ENCODE results near the gene CUL3.

Gene CUL3

GRCh38 chr2:224580248-224580647 is 4.9 kb downstream of the CUL3 start:
- H3K27me3 ChIP-seq (ENCODE audit: control insufficient read depth in 1 of 2, insufficient read depth in 2 of 2, low read length in 2 of 2): no peaks in the 10 kb centered on the region
- H3K9ac ChIP-seq (ENCODE audit: low read length in 2 of 2): no peak overlapping the region
- H3K9me3 ChIP-seq (ENCODE audit: control insufficient read depth in 2 of 2, low read length in 2 of 2): no peaks in the 10 kb centered on the region
- no peak overlapping the region for H3K4me3 ChIP-seq (ENCODE audit: low read length in 2 of 2)
- peaks cover 15% of the 10 kb centered on the region for H3K4me1 ChIP-seq (ENCODE audit: control insufficient read depth, insufficient read depth, low read length)
- no peak overlapping the region for H3K27ac ChIP-seq (ENCODE audit: low read length)
- H3K36me3 ChIP-seq (ENCODE audit: control insufficient read depth in 2 of 2, insufficient read depth in 2 of 2, low read length in 2 of 2): no peaks in the 10 kb centered on the region

GRCh38 chr2:224579411-224579810 is 5.8 kb downstream of the CUL3 start:
- no peaks in the 10 kb centered on the region for H3K27me3 ChIP-seq (ENCODE audit: control insufficient read depth in 1 of 2, insufficient read depth in 2 of 2, low read length in 2 of 2)
- no peak overlapping the region for H3K9ac ChIP-seq (ENCODE audit: low read length in 2 of 2)
- peaks cover 16% of the 10 kb centered on the region for H3K4me1 ChIP-seq (ENCODE audit: control insufficient read depth, insufficient read depth, low read length)
- H3K36me3 ChIP-seq (ENCODE audit: control insufficient read depth in 2 of 2, insufficient read depth in 2 of 2, low read length in 2 of 2): no peaks in the 10 kb centered on the region
- H3K27ac ChIP-seq (ENCODE audit: low read length): no peak overlapping the region
- peak overlapping the region in 1 of 2 donors; percentile 0 for H3K4me3 ChIP-seq (ENCODE audit: low read length in 2 of 2)
- H3K9me3 ChIP-seq (ENCODE audit: control insufficient read depth in 2 of 2, low read length in 2 of 2): no peaks in the 10 kb centered on the region

- Histone ChIP-seq H3K27ac (ENCODE audit: low read length) (no peak overlapping the region), H3K4me1 (ENCODE audit: control insufficient read depth, insufficient read depth, low read length) (peaks cover 7% of the 10 kb centered on the region)
These were observed 7.6 kb downstream of the CUL3 start for GRCh38 chr2:224577541-224577940.

GRCh38 chr2:224576088-224576715 is 9.0 kb downstream of the CUL3 start:
- H3K4me3 ChIP-seq (ENCODE audit: low read length in 2 of 2): no peak overlapping the region
- H3K27me3 ChIP-seq (ENCODE audit: control insufficient read depth in 1 of 2, insufficient read depth in 2 of 2, low read length in 2 of 2): no peaks in the 10 kb centered on the region
- no peak overlapping the region for H3K27ac ChIP-seq (ENCODE audit: low read length)
- no peak overlapping the region for H3K9ac ChIP-seq (ENCODE audit: low read length in 2 of 2)
- no peaks in the 10 kb centered on the region for H3K36me3 ChIP-seq (ENCODE audit: control insufficient read depth in 2 of 2, insufficient read depth in 2 of 2, low read length in 2 of 2)
- no peaks in the 10 kb centered on the region for H3K9me3 ChIP-seq (ENCODE audit: control insufficient read depth in 2 of 2, low read length in 2 of 2)
- peaks cover 6% of the 10 kb centered on the region for H3K4me1 ChIP-seq (ENCODE audit: control insufficient read depth, insufficient read depth, low read length)

More at GRCh38 chr2:224577541-224577940, 7.6 kb downstream of the CUL3 start:
- Histone ChIP-seq H3K4me3 (ENCODE audit: low read length in 2 of 2) (no peak overlapping the region), H3K36me3 (ENCODE audit: control insufficient read depth in 2 of 2, insufficient read depth in 2 of 2, low read length in 2 of 2) (no peaks in the 10 kb centered on the region), H3K9me3 (ENCODE audit: control insufficient read depth in 2 of 2, low read length in 2 of 2) (no peaks in the 10 kb centered on the region), H3K27me3 (ENCODE audit: control insufficient read depth in 1 of 2, insufficient read depth in 2 of 2, low read length in 2 of 2) (no peaks in the 10 kb centered on the region), H3K9ac (ENCODE audit: low read length in 2 of 2) (no peak overlapping the region)

GRCh38 chr2:224574423-224575084 is 10.6 kb downstream of the CUL3 start:
- no peak overlapping the region for H3K27ac ChIP-seq (ENCODE audit: low read length)
- no peak overlapping the region for H3K9ac ChIP-seq (ENCODE audit: low read length in 2 of 2)
- no peaks in the 10 kb centered on the region for H3K27me3 ChIP-seq (ENCODE audit: control insufficient read depth in 1 of 2, insufficient read depth in 2 of 2, low read length in 2 of 2)
- peaks cover 4% of the 10 kb centered on the region for H3K4me1 ChIP-seq (ENCODE audit: control insufficient read depth, insufficient read depth, low read length)
- H3K4me3 ChIP-seq (ENCODE audit: low read length in 2 of 2): no peak overlapping the region
- H3K36me3 ChIP-seq (ENCODE audit: control insufficient read depth in 2 of 2, insufficient read depth in 2 of 2, low read length in 2 of 2): no peaks in the 10 kb centered on the region
- H3K9me3 ChIP-seq (ENCODE audit: control insufficient read depth in 2 of 2, low read length in 2 of 2): no peaks in the 10 kb centered on the region

- no peak overlapping the region for H3K27ac ChIP-seq (ENCODE audit: low read length)
- H3K4me1 ChIP-seq (ENCODE audit: control insufficient read depth, insufficient read depth, low read length): peaks cover 2% of the 10 kb centered on the region
- H3K9me3 ChIP-seq (ENCODE audit: control insufficient read depth in 2 of 2, low read length in 2 of 2): no peaks in the 10 kb centered on the region
- no peak overlapping the region for H3K4me3 ChIP-seq (ENCODE audit: low read length in 2 of 2)
- no peaks in the 10 kb centered on the region for H3K27me3 ChIP-seq (ENCODE audit: control insufficient read depth in 1 of 2, insufficient read depth in 2 of 2, low read length in 2 of 2)
- H3K36me3 ChIP-seq (ENCODE audit: control insufficient read depth in 2 of 2, insufficient read depth in 2 of 2, low read length in 2 of 2): no peaks in the 10 kb centered on the region
- no peak overlapping the region for H3K9ac ChIP-seq (ENCODE audit: low read length in 2 of 2)
These were observed 11.4 kb downstream of the CUL3 start for GRCh38 chr2:224573724-224574123.

- no peak overlapping the region for H3K4me3 ChIP-seq (ENCODE audit: low read length in 2 of 2)
- no peaks in the 10 kb centered on the region for H3K36me3 ChIP-seq (ENCODE audit: control insufficient read depth in 2 of 2, insufficient read depth in 2 of 2, low read length in 2 of 2)
- no peak overlapping the region for H3K27ac ChIP-seq (ENCODE audit: low read length)
- no peaks in the 10 kb centered on the region for H3K9me3 ChIP-seq (ENCODE audit: control insufficient read depth in 2 of 2, low read length in 2 of 2)
- H3K27me3 ChIP-seq (ENCODE audit: control insufficient read depth in 1 of 2, insufficient read depth in 2 of 2, low read length in 2 of 2): no peaks in the 10 kb centered on the region
- no peak overlapping the region for H3K9ac ChIP-seq (ENCODE audit: low read length in 2 of 2)
- H3K4me1 ChIP-seq (ENCODE audit: control insufficient read depth, insufficient read depth, low read length): peaks cover 2% of the 10 kb centered on the region
These were observed 12.8 kb downstream of the CUL3 start for GRCh38 chr2:224572338-224572737.

GRCh38 chr2:224570328-224570993 is 14.7 kb downstream of the CUL3 start:
- Histone ChIP-seq H3K4me3 (ENCODE audit: low read length in 2 of 2) (no peak overlapping the region), H3K9me3 (ENCODE audit: control insufficient read depth in 2 of 2, low read length in 2 of 2) (no peaks in the 10 kb centered on the region), H3K4me1 (ENCODE audit: control insufficient read depth, insufficient read depth, low read length) (peaks cover 2% of the 10 kb centered on the region), H3K36me3 (ENCODE audit: control insufficient read depth in 2 of 2, insufficient read depth in 2 of 2, low read length in 2 of 2) (no peaks in the 10 kb centered on the region), H3K9ac (ENCODE audit: low read length in 2 of 2) (no peak overlapping the region), H3K27me3 (ENCODE audit: control insufficient read depth in 1 of 2, insufficient read depth in 2 of 2, low read length in 2 of 2) (no peaks in the 10 kb centered on the region), H3K27ac (ENCODE audit: low read length) (no peak overlapping the region)

GRCh38 chr2:224569654-224570053 is 15.5 kb downstream of the CUL3 start:
- H3K27me3 ChIP-seq (ENCODE audit: control insufficient read depth in 1 of 2, insufficient read depth in 2 of 2, low read length in 2 of 2): no peaks in the 10 kb centered on the region
- no peak overlapping the region for H3K9ac ChIP-seq (ENCODE audit: low read length in 2 of 2)
- no peak overlapping the region for H3K27ac ChIP-seq (ENCODE audit: low read length)
- no peaks in the 10 kb centered on the region for H3K9me3 ChIP-seq (ENCODE audit: control insufficient read depth in 2 of 2, low read length in 2 of 2)
- H3K36me3 ChIP-seq (ENCODE audit: control insufficient read depth in 2 of 2, insufficient read depth in 2 of 2, low read length in 2 of 2): no peaks in the 10 kb centered on the region
- no peaks in the 10 kb centered on the region for H3K4me1 ChIP-seq (ENCODE audit: control insufficient read depth, insufficient read depth, low read length)
- no peak overlapping the region for H3K4me3 ChIP-seq (ENCODE audit: low read length in 2 of 2)

GRCh38 chr2:224565452-224566035 is 19.6 kb downstream of the CUL3 start:
- Histone ChIP-seq H3K36me3 (ENCODE audit: control insufficient read depth in 2 of 2, insufficient read depth in 2 of 2, low read length in 2 of 2) (no peaks in the 10 kb centered on the region), H3K9ac (ENCODE audit: low read length in 2 of 2) (no peak overlapping the region), H3K27ac (ENCODE audit: low read length) (no peak overlapping the region), H3K4me1 (ENCODE audit: control insufficient read depth, insufficient read depth, low read length) (no peaks in the 10 kb centered on the region), H3K9me3 (ENCODE audit: control insufficient read depth in 2 of 2, low read length in 2 of 2) (no peaks in the 10 kb centered on the region), H3K4me3 (ENCODE audit: low read length in 2 of 2) (no peak overlapping the region), H3K27me3 (ENCODE audit: control insufficient read depth in 1 of 2, insufficient read depth in 2 of 2, low read length in 2 of 2) (no peaks in the 10 kb centered on the region)
